ENCODE results near the gene KTN1. TPM values are rescaled to one million over a fixed set of nuclear protein-coding genes. Genes with fewer than 3 reads are reported as not detected.

KTN1 gene
- total and polyA plus RNA-seq, 2 donors, result 102 to 125 TPM

DNA sequence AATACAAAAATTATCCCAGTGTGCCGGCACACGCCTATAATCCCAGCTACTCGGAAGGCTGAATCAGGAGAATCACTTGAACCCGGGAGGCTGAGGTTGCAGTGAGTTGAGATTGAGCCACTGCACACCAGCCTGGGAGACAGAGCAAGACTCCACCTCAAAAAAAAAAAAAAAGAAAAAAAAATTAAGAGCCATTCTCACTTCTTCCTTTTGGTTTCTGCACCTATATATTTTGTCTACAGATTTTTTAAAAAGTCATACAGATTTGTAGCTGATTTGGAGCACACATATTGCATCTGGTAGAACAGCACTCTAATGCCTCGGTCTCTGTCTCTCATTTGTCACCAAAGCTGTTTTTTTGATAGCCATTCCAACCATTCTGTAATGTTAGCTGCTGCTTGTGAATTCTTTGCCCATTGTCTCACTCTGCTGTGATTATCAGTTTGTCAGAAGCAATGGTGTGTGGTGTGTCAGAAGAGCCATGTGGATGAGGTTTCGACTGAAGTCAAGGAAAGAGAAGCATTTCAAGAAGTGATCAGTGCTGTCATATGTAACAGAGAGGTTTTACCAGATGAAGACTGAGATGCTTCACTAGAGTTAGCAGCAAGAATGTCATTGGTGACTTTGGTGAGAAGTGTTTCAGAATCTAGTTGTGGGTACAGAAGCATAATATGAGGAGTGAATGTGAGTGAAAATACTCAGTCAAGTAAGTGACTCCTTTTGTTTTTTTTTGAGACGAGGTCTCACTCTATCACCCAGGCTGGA, 8.7 kb upstream of the KTN1 start:
- H3K27me3 ChIP-seq (ENCODE audit: control insufficient read depth in 2 of 2, insufficient read depth in 1 of 2, low read length in 1 of 2), result no peaks in the 10 kb centered on the region
- WGBS, result 97% methylated on average over 7 of the region's 7 CpGs

DNA sequence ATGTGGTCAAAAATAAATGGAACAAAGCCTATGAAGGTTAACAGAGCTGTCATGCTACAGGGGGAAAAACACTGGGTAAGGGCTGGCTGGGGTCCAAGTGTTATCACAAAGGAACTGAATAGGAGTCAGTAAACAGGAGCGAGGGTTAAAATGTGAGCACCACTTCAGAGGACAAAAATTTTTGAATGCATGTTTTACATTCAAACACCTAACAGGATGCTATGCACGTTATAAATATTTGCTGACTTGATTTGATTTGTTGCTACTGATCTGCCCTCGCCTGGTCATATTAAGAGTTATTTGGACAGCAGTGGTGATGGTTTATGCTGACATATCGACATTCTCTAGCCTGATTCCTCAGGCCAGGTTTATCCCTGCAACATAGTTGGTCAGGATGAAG, 7.4 kb upstream of the KTN1 start:
- no peaks in the 10 kb centered on the region for H3K27me3 ChIP-seq (ENCODE audit: control insufficient read depth in 2 of 2, insufficient read depth in 1 of 2, low read length in 1 of 2)
- 88% methylated on average over 4 of the region's 4 CpGs for WGBS
- no peak for DNase-seq (ENCODE audit: low read depth in 6 of 9, low spot score in 9 of 9)
- no peaks in the 10 kb centered on the region for H3K36me3 ChIP-seq (ENCODE audit: control insufficient read depth in 2 of 2, insufficient read depth in 2 of 2, low read length in 1 of 2)
- no peak overlapping the region for H3K4me3 ChIP-seq (ENCODE audit: low read length in 2 of 2)
- H3K27ac ChIP-seq (ENCODE audit: low read depth in 1 of 2, low read length in 1 of 2), result no peak overlapping the region
- no peaks in the 10 kb centered on the region for H3K9me3 ChIP-seq (ENCODE audit: control insufficient read depth in 2 of 2, insufficient read depth in 1 of 2, low read length in 1 of 2)
- H3K4me1 ChIP-seq (ENCODE audit: control insufficient read depth in 2 of 2, insufficient read depth in 2 of 2, low read length in 2 of 2), result no peaks in the 10 kb centered on the region

More for the DNA sequence above, 8.7 kb upstream of the KTN1 start:
- DNase-seq (ENCODE audit: low read depth in 6 of 9, low spot score in 9 of 9), result no peak
- Histone ChIP-seq H3K27ac (ENCODE audit: low read depth in 1 of 2, low read length in 1 of 2) (no peak overlapping the region), H3K9me3 (ENCODE audit: control insufficient read depth in 2 of 2, insufficient read depth in 1 of 2, low read length in 1 of 2) (no peaks in the 10 kb centered on the region), H3K4me1 (ENCODE audit: control insufficient read depth in 2 of 2, insufficient read depth in 2 of 2, low read length in 2 of 2) (no peaks in the 10 kb centered on the region), H3K36me3 (ENCODE audit: control insufficient read depth in 2 of 2, insufficient read depth in 2 of 2, low read length in 1 of 2) (no peaks in the 10 kb centered on the region), H3K4me3 (ENCODE audit: low read length in 2 of 2) (no peak overlapping the region)

DNA sequence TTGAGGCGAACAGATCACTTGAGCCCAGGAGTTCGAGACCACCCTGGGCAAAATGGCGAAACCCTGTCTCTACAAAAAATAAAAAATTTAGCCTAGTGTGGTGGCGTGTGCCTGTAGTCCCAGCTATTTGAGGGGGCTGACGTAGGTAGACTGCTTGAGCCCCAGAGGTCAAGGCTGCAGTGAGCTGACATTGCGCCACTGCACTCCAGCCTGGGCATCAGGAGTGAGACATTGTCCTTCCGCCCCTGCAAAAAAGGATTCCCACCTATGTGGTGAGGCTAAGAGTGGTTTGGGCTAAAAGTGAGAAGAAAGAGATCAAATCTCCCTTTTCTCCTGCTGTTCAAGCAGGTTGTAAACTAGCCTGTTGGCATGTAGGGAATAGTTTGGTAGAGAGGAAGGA, 5.0 kb upstream of the KTN1 start:
- Histone ChIP-seq H3K36me3 (ENCODE audit: control insufficient read depth in 2 of 2, insufficient read depth in 2 of 2, low read length in 1 of 2) (no peaks in the 10 kb centered on the region), H3K27me3 (ENCODE audit: control insufficient read depth in 2 of 2, insufficient read depth in 1 of 2, low read length in 1 of 2) (no peaks in the 10 kb centered on the region), H3K9me3 (ENCODE audit: control insufficient read depth in 2 of 2, insufficient read depth in 1 of 2, low read length in 1 of 2) (no peaks in the 10 kb centered on the region), H3K4me3 (ENCODE audit: low read length in 2 of 2) (no peak overlapping the region), H3K4me1 (ENCODE audit: control insufficient read depth in 2 of 2, insufficient read depth in 2 of 2, low read length in 2 of 2) (peaks cover 7% of the 10 kb centered on the region in 2 donors), H3K27ac (ENCODE audit: low read depth in 1 of 2, low read length in 1 of 2) (no peak overlapping the region)
- DNase-seq (ENCODE audit: low read depth in 6 of 9, low spot score in 9 of 9), result no peak
- 97% methylated on average over 7 of the region's 7 CpGs for WGBS

DNA sequence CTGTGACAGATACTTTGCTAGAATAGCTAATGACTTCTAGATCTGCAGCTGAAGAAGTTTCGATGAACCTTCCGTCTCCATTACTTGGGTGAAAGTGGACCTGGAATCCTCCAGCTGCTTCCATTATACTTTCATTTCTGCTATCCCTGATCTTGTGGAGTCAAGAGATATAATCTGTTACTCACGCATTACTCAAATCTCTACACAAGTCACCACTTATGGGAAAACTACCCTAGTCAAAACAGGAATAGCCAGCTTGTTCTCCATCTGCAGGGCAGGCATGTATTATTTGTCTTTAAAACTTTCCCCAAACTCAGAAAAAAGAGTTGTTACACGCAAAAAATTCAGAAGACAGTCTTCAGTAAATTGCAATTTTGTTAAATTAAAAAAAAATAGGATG, 2.8 kb upstream of the KTN1 start:
- Histone ChIP-seq H3K4me3 (ENCODE audit: low read length in 2 of 2) (no peak overlapping the region), H3K27ac (ENCODE audit: low read depth in 1 of 2, low read length in 1 of 2) (no peak overlapping the region), H3K36me3 (ENCODE audit: control insufficient read depth in 2 of 2, insufficient read depth in 2 of 2, low read length in 1 of 2) (no peaks in the 10 kb centered on the region), H3K27me3 (ENCODE audit: control insufficient read depth in 2 of 2, insufficient read depth in 1 of 2, low read length in 1 of 2) (no peaks in the 10 kb centered on the region), H3K9me3 (ENCODE audit: control insufficient read depth in 2 of 2, insufficient read depth in 1 of 2, low read length in 1 of 2) (no peaks in the 10 kb centered on the region), H3K4me1 (ENCODE audit: control insufficient read depth in 2 of 2, insufficient read depth in 2 of 2, low read length in 2 of 2) (peaks cover 12 to 13% of the 10 kb centered on the region in 2 donors)
- WGBS, result 96% methylated on average over 4 of the region's 4 CpGs
- no peak for DNase-seq (ENCODE audit: low read depth in 6 of 9, low spot score in 9 of 9)

DNA sequence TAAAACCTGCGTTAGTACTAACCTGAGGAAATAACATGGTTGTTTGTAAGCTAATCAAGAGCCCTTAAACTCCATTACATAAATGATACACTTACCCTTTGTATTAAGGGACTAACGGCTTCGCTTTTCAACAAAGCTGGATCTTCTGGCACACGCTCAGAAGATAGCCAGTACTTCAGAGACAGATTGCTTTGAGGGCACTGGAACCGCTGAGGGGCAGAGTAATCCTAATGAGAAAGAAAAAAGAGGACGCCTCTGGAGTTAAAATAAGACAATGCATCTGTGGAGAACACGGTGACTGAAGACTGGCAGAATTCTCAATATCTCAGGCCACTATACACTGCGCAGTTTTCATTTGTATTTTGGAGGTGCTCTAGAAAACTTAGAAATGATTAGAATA, 1.5 kb upstream of the KTN1 start:
- no peak overlapping the region for H3K27ac ChIP-seq (ENCODE audit: low read depth in 1 of 2, low read length in 1 of 2)
- WGBS, result 94% methylated on average over 8 of the region's 8 CpGs
- DNase-seq (ENCODE audit: low read depth in 6 of 9, low spot score in 9 of 9), result no peak
- peaks cover 12 to 13% of the 10 kb centered on the region in 2 donors for H3K4me1 ChIP-seq (ENCODE audit: control insufficient read depth in 2 of 2, insufficient read depth in 2 of 2, low read length in 2 of 2)
- H3K36me3 ChIP-seq (ENCODE audit: control insufficient read depth in 2 of 2, insufficient read depth in 2 of 2, low read length in 1 of 2), result no peaks in the 10 kb centered on the region
- no peaks in the 10 kb centered on the region for H3K27me3 ChIP-seq (ENCODE audit: control insufficient read depth in 2 of 2, insufficient read depth in 1 of 2, low read length in 1 of 2)
- H3K4me3 ChIP-seq (ENCODE audit: low read length in 2 of 2), result no peak overlapping the region
- H3K9me3 ChIP-seq (ENCODE audit: control insufficient read depth in 2 of 2, insufficient read depth in 1 of 2, low read length in 1 of 2), result no peaks in the 10 kb centered on the region

DNA sequence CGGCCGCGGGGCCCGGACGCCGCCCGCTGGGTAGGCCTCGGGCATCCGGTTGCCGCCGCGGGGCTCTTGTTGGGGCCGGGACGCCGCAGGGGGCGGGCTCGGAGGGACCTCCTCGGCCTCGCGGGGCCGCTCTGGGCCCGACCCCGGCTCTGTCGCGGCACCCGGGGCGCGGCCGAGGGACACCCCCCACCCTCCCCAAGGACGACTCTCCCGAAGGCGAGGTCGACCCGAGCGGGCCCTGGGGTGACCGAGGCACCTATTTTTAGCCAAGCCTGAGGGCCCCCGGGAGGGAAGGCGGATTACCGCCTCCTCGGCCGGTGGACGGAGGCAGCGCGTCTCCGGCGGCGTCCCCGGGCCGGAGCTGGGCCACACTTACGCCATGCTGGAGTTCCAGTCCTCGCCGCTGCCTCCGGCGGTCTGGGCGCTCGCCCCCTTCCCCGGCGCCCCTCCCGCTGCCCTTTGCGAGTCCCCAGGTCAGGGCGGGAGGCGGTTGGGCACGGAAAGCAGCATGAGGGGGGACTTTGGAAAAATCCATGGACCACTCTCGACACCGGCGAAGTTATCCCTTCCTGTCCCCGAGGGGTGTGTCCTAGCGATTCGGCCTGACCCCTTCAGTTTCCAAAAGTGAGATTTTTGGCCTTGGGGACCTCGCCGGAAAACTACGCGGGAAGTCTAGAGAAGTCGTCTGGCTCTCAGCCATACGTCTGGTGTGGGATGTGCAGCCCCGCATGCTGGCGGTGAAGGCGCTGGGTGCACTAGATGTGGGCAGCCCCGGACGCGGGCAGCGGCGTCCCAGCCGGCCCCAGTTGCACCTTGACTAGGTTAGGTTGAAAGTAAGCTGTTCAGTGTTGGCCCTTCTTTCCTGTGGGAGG, 699 bp downstream of the KTN1 start:
- Histone ChIP-seq H3K4me1 (ENCODE audit: control insufficient read depth in 2 of 2, insufficient read depth in 2 of 2, low read length in 2 of 2) (peaks cover 13 to 15% of the 10 kb centered on the region in 2 donors), H3K9me3 (ENCODE audit: control insufficient read depth in 2 of 2, insufficient read depth in 1 of 2, low read length in 1 of 2) (no peaks in the 10 kb centered on the region), H3K4me3 (ENCODE audit: low read length in 2 of 2) (peak overlapping the region; percentile 72 to 97), H3K27me3 (ENCODE audit: control insufficient read depth in 2 of 2, insufficient read depth in 1 of 2, low read length in 1 of 2) (no peaks in the 10 kb centered on the region), H3K36me3 (ENCODE audit: control insufficient read depth in 2 of 2, insufficient read depth in 2 of 2, low read length in 1 of 2) (no peaks in the 10 kb centered on the region), H3K27ac (ENCODE audit: low read depth in 1 of 2, low read length in 1 of 2) (peak overlapping the region; percentile 67 to 93)
- peak in 7 of 9 donors; percentile 25 to 61 (median 36) for DNase-seq (ENCODE audit: low read depth in 6 of 9, low spot score in 9 of 9)
- WGBS, result under 1% methylated on average over 84 of the region's 84 CpGs

DNA sequence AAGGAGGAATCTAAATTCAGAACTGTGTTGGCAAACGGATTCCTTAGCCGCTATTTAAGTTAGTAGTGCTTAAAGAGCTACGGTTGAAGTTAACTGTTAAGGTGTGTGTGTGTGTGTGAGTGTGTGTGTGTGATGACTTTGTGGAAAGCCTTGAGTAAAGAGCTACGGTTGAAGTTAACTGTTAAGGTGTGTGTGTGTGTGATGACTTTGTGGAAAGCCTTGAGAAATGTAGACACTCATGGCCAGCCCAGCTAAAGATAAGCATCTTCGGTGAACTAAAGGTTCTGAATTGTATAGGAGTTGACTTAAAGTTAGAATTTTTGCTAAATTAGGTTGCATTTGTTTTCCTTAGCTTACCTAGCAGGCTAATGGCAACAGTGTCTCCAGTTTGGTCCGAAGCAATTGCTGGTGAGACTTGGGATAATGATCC, 1.4 kb downstream of the KTN1 start:
- 22% methylated on average over 6 of the region's 6 CpGs for WGBS
- Histone ChIP-seq H3K9me3 (ENCODE audit: control insufficient read depth in 2 of 2, insufficient read depth in 1 of 2, low read length in 1 of 2) (no peaks in the 10 kb centered on the region), H3K4me1 (ENCODE audit: control insufficient read depth in 2 of 2, insufficient read depth in 2 of 2, low read length in 2 of 2) (peaks cover 13 to 15% of the 10 kb centered on the region in 2 donors), H3K4me3 (ENCODE audit: low read length in 2 of 2) (peak overlapping the region; percentile 72 to 97), H3K27me3 (ENCODE audit: control insufficient read depth in 2 of 2, insufficient read depth in 1 of 2, low read length in 1 of 2) (no peaks in the 10 kb centered on the region), H3K36me3 (ENCODE audit: control insufficient read depth in 2 of 2, insufficient read depth in 2 of 2, low read length in 1 of 2) (no peaks in the 10 kb centered on the region), H3K27ac (ENCODE audit: low read depth in 1 of 2, low read length in 1 of 2) (peak overlapping the region; percentile 67 to 93)
- DNase-seq (ENCODE audit: low read depth in 6 of 9, low spot score in 9 of 9), result peak in 3 of 9 donors; percentile 18 to 36 (median 30)

DNA sequence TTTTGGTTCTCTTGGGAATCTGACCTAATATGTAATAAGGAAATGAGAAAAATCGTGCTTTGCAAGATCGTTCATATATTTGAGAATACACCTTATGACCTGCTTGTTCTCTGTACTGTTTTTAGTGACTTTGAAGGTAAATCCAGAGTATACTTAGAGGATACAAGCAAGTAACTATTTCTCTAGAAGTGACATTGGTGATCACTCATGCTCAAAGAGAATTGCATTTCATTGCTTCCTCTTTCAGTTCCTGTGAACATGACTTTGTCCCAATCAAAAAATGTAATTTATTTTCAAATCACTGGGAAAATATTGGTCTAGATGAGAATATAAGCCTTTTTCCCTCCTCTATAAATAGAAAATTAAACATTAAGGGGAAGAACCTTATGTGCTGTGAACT, 2.7 kb downstream of the KTN1 start:
- H3K27ac ChIP-seq (ENCODE audit: low read depth in 1 of 2, low read length in 1 of 2), result no peak overlapping the region
- H3K27me3 ChIP-seq (ENCODE audit: control insufficient read depth in 2 of 2, insufficient read depth in 1 of 2, low read length in 1 of 2), result no peaks in the 10 kb centered on the region
- H3K9me3 ChIP-seq (ENCODE audit: control insufficient read depth in 2 of 2, insufficient read depth in 1 of 2, low read length in 1 of 2), result no peaks in the 10 kb centered on the region
- H3K4me1 ChIP-seq (ENCODE audit: control insufficient read depth in 2 of 2, insufficient read depth in 2 of 2, low read length in 2 of 2), result peaks cover 13 to 15% of the 10 kb centered on the region in 2 donors
- no peak overlapping the region for H3K4me3 ChIP-seq (ENCODE audit: low read length in 2 of 2)
- peak in 1 of 9 donors; percentile 10 for DNase-seq (ENCODE audit: low read depth in 6 of 9, low spot score in 9 of 9)
- no peaks in the 10 kb centered on the region for H3K36me3 ChIP-seq (ENCODE audit: control insufficient read depth in 2 of 2, insufficient read depth in 2 of 2, low read length in 1 of 2)
- WGBS, result 62% methylated on average over 2 of the region's 2 CpGs

DNA sequence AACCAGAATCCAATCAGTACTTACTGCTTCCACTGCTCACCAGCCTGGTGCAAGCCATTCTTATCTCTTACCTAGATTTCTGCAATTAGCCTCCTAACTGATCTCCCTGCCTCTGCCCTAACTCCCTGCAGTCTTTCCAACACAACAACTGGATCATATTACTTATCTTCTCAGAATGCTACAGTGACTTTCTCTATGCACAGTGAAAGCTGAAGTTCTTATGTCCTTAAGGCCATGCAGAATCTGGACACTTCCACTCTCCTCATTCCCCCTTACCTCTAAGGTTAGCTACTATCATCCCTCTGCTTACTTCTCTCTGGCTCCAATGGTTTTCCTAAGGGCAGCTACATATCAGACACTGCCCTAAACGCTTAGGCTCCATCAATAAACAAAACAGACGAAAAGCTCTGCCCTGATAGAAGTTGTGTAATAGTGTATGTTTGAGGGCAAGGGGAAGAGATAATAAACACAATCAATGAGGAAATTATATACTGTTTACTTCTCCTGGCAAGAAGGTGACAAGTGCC, 4.0 kb downstream of the KTN1 start:
- H3K4me3 ChIP-seq (ENCODE audit: low read length in 2 of 2), result no peak overlapping the region
- no peaks in the 10 kb centered on the region for H3K27me3 ChIP-seq (ENCODE audit: control insufficient read depth in 2 of 2, insufficient read depth in 1 of 2, low read length in 1 of 2)
- no peaks in the 10 kb centered on the region for H3K36me3 ChIP-seq (ENCODE audit: control insufficient read depth in 2 of 2, insufficient read depth in 2 of 2, low read length in 1 of 2)
- H3K4me1 ChIP-seq (ENCODE audit: control insufficient read depth in 2 of 2, insufficient read depth in 2 of 2, low read length in 2 of 2), result peaks cover 11 to 15% of the 10 kb centered on the region in 2 donors
- H3K27ac ChIP-seq (ENCODE audit: low read depth in 1 of 2, low read length in 1 of 2), result peak overlapping the region in 1 of 2 donors; percentile 27
- 96% methylated on average over 2 of the region's 2 CpGs for WGBS
- no peaks in the 10 kb centered on the region for H3K9me3 ChIP-seq (ENCODE audit: control insufficient read depth in 2 of 2, insufficient read depth in 1 of 2, low read length in 1 of 2)
- no peak for DNase-seq (ENCODE audit: low read depth in 6 of 9, low spot score in 9 of 9)

Data from thymus (tissue), 11 donors.